Aorta (tissue), 5 donors: ENCODE measurements around the gene CD300H. TPM values are rescaled to one million over a fixed set of nuclear protein-coding genes. Genes with fewer than 3 reads are reported as not detected.
"Not testable (repeated sequence)": the region's sequence is repeated elsewhere in the genome, so short reads cannot be mapped to it uniquely, and the experiment has no call there.

ENCODE experiments used
- ATAC-seq: fragments of 200-7000 bp; cut with Tn5 transposase; one replicate; pipeline ENCODE4 v1.9.1; 2022; ENCODE audit warnings: moderate library complexity; ENCODE audit not compliant: low FRiP score
- DNase-seq, 2 donors: peaks; one replicate each; pipeline ENCODE4 v3.0.0-alpha.2; 2020
- H3K27ac ChIP-seq, 2 donors: one replicate each; pipeline ENCODE4 v1.5.1; 2013; ENCODE audit warnings: low read length in 2 of 2, mild to moderate bottlenecking in 2 of 2, moderate library complexity in 2 of 2, control low read depth in 1 of 2, inconsistent platforms in 1 of 2, low read depth in 1 of 2
- H3K27me3 ChIP-seq, 2 donors: one replicate each; pipeline ENCODE4 v1.6.1; 2013; ENCODE audit warnings: control low read depth in 1 of 2, low read length in 1 of 2, mild to moderate bottlenecking in 1 of 2, moderate library complexity in 1 of 2; ENCODE audit not compliant: insufficient read depth in 2 of 2, control insufficient read depth in 1 of 2
- H3K36me3 ChIP-seq, 2 donors: one replicate each; pipeline ENCODE4 v1.6.1; 2013; ENCODE audit warnings: control low read depth in 1 of 2, low read length in 1 of 2, mild to moderate bottlenecking in 1 of 2; ENCODE audit not compliant: insufficient read depth in 2 of 2, control insufficient read depth in 1 of 2
- H3K4me1 ChIP-seq, 2 donors: one replicate each; pipeline ENCODE4 v1.6.1; 2013; ENCODE audit warnings: low read length in 2 of 2, control low read depth in 1 of 2, mild to moderate bottlenecking in 1 of 2, moderate library complexity in 1 of 2; ENCODE audit not compliant: insufficient read depth in 2 of 2, control insufficient read depth in 1 of 2
- H3K4me3 ChIP-seq, 2 donors: one replicate each; pipeline ENCODE4 v1.5.1; 2013; ENCODE audit warnings: low read length in 2 of 2, control low read depth in 1 of 2, mild to moderate bottlenecking in 1 of 2
- H3K9me3 ChIP-seq: one replicate; pipeline ENCODE4 v1.6.1; 2013; ENCODE audit warnings: mild to moderate bottlenecking, low read length; ENCODE audit not compliant: control insufficient read depth
- WGBS, 2 donors: extraction: QIAGEN DNeasy Blood & Tissue Kit; methylation state at CpG; one replicate each; pipeline ENCODE4 v1.1.7; 2013; 5-methylcytosine and 5-hydroxymethylcytosine counted together
- intact Hi-C, 2 donors: fragments of 100-400 bp; cut with DNase I; formaldehyde crosslinking; loops; one replicate each; pipeline versions ENCODE4 v1.14.2 to v1.15.0; 2022
- polyA plus RNA-seq, 2 donors: library from polyadenylated mRNA; stranded (reverse); fragments of 200-250 nt; gene quantifications; one replicate each; pipeline ENCODE4 v1.2.3, GENCODE V29; 2013
- total RNA-seq, 2 donors: library from RNA; stranded (reverse); fragmentation: NEBNext Ultra II Directional; extraction: Animal tissue kit (Norgen Biotek cat#: 25700); gene quantifications; one replicate each; pipeline ENCODE4 v1.2.1, GENCODE V29; 2021
- donor health status: healthy with polysubstance abuse.
- donor health status: Bipolar disorder and iron deficiency.
- donor health status: DM: no; HTN: no; CAD: no.
- donor health status: DM: no; HTN: no; CAD: no.
- donor health status: DM: yes; HTN: yes; CAD: no.

The CD300H gene
- total and polyA plus RNA-seq, 4 donors = not detected

DNA sequence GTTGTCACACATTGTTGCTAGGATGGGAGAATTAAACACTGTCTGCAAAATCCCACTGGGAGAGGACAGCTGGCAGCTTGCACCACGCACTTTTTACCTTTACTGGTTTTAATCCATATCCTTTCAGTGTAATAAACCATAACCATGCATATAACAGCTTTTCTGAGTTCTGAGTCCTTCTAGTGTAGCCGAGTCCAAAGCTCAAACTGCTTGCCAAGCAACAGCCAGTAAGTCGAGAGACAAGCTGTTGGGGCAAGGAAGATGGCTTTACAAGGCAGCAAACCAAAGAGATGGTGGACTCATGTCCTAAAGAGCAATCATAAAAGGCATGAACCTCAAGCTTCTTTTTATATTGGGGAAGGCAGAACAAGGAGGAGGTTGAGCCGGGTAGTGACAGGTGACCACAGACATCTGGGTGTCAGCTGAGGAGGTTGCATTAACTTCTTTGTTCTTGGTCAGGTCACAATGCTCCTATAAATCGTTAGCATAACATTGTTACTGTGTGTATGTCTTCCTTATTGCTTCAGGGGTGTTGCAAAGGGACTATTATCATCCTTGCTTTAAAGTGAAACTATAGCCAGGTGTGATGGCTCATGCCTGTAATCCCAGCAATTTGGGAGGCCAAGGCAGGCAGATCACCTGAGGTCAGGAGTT lies 7.3 kb upstream of the CD300H start:
- H3K27me3 ChIP-seq = no peaks in the 10 kb centered on the region
- no peak overlapping the region for H3K27ac ChIP-seq
- intact Hi-C loops = no loop called here
- no peak for ATAC-seq
- no peak for DNase-seq
- H3K36me3 ChIP-seq = no peaks in the 10 kb centered on the region
- H3K4me3 ChIP-seq = no peak overlapping the region
- peaks cover 3% of the 10 kb centered on the region for H3K9me3 ChIP-seq
- no peaks in the 10 kb centered on the region for H3K4me1 ChIP-seq
- 61 to 64% methylated on average over 5 of the region's 5 CpGs for WGBS, 2 donors

- DNase-seq, intact Hi-C loops, H3K4me1 ChIP-seq, ATAC-seq, H3K4me3 ChIP-seq, H3K9me3 ChIP-seq, H3K27ac ChIP-seq, H3K36me3 ChIP-seq, H3K27me3 ChIP-seq: not testable (repeated sequence)
Measured at GRCh38 chr17:74573635-74574034, 6.3 kb upstream of the CD300H start.

DNA sequence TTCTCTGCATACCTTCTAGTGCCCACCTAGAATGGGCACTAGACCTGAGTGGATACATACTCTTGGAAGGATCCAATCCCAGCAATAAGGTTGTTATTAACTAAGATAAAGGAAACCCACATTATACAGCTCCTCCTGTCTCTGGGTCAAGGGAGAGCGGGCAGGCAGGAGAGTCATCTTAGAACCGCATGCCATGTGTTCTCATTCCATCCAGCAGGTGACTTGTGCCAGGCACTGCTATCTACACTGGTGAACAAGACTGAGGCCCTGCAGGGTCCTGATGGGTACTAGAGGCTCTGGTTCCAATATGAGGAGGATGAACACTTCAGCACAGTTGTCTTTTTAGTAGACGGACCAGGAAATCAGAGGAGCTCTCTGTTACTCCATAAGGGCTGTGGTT lies 5.9 kb upstream of the CD300H start:
- no peaks in the 10 kb centered on the region for H3K36me3 ChIP-seq
- no peak for DNase-seq
- H3K9me3 ChIP-seq = peaks cover 3% of the 10 kb centered on the region
- no peak overlapping the region for H3K4me3 ChIP-seq
- H3K27me3 ChIP-seq = no peaks in the 10 kb centered on the region
- intact Hi-C loops = no loop called here
- ATAC-seq = no peak
- H3K4me1 ChIP-seq = no peaks in the 10 kb centered on the region
- H3K27ac ChIP-seq = no peak overlapping the region
- 74 to 79% methylated on average over 3 of the region's 3 CpGs for WGBS, 2 donors

DNA sequence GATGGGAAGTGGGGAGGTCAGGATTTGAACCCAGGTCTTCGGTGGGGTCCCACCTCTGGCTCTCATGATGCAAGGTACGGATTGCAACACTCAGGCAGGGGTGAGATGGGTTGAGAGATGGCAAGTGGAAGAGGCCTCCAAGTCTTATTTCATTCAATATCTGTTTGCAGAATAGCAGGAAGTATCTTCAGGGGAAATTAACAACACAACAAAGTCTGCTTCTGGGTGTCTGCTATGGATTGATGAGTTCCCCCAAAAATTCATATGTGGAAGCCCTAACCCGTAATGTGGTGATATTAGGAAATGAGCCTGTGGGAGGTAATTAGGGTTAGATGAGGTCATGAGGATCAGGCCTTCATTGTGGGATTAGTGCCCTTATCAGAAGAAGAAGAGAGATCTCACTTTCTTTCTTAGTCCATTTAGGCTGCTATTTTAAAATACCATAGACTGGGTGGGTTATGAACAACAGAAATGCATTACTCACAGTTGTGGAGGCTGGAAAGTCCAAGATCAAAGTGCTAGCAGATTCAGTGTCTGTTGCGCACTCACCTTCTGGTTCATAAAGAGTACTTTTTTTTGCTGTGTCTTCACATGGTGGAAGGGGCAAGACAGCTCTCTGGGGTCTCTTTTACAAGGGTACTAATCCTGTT lies 4.4 kb upstream of the CD300H start:
- Histone ChIP-seq H3K27me3 (no peaks in the 10 kb centered on the region), H3K36me3 (no peaks in the 10 kb centered on the region), H3K4me1 (no peaks in the 10 kb centered on the region), H3K4me3 (no peak overlapping the region), H3K9me3 (peaks cover 3% of the 10 kb centered on the region), H3K27ac (no peak overlapping the region)
- intact Hi-C loops = no loop called here
- ATAC-seq (no peak), DNase-seq (no peak)
- 73 to 78% methylated on average over 4 of the region's 4 CpGs for WGBS, 2 donors

GRCh38 chr17:74569020-74570003 lies 2.0 kb upstream of the CD300H start:
- Histone ChIP-seq H3K4me1 (no peaks in the 10 kb centered on the region), H3K4me3 (no peak overlapping the region), H3K36me3 (no peaks in the 10 kb centered on the region), H3K9me3 (peaks cover 1% of the 10 kb centered on the region), H3K27ac (no peak overlapping the region), H3K27me3 (no peaks in the 10 kb centered on the region)
- WGBS, 2 donors = 61 to 72% methylated on average over 32 of the region's 32 CpGs
- intact Hi-C loops = no loop called here
- ATAC-seq (peak; percentile 24), DNase-seq (peak in 1 of 2 donors; percentile 91)

DNA sequence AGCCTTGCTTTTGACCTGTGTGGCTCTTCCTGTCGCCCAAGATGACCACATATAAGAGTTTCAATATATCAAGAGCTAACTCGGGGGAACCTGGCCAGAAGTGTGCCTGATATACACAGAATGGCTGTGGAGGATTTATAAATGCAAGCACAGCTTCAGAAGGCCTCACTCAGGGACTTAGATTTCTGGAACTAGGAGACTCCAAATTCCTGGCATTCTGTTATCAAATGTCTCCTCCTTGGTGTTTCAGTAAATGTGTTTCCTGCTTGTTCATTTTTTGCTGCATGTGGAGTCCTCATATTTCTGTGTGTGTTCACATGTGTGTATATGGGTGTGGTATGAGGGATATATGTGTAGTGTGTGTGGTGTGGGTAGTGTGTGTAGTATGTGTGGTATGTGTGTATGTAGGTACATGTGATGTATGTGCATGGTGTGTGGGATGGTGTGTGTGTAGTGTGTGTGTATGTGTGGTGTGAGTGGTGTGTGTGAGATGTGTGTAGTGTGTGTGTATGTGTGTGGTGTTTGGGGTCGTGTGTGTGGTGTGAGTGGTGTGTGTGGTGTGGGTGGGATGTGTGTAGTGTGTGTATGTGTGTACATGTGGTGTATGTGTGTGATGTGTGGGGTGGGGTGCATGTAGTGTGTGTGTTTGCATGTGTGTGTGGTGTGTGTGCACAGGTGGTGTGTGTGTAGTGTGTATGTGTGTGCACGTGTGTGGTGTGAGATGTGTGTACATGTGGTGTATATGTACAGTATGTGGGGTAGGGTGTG lies 981 bp upstream of the CD300H start:
- intact Hi-C loops = no loop called here
- Histone ChIP-seq H3K9me3 (peaks cover 1% of the 10 kb centered on the region), H3K4me3 (no peak overlapping the region), H3K4me1 (no peaks in the 10 kb centered on the region), H3K27me3 (no peaks in the 10 kb centered on the region), H3K27ac (no peak overlapping the region), H3K36me3 (no peaks in the 10 kb centered on the region)
- ATAC-seq = no peak
- DNase-seq = no peak
- WGBS, 2 donors = 74 to 80% methylated on average over 4 of the region's 4 CpGs

DNA sequence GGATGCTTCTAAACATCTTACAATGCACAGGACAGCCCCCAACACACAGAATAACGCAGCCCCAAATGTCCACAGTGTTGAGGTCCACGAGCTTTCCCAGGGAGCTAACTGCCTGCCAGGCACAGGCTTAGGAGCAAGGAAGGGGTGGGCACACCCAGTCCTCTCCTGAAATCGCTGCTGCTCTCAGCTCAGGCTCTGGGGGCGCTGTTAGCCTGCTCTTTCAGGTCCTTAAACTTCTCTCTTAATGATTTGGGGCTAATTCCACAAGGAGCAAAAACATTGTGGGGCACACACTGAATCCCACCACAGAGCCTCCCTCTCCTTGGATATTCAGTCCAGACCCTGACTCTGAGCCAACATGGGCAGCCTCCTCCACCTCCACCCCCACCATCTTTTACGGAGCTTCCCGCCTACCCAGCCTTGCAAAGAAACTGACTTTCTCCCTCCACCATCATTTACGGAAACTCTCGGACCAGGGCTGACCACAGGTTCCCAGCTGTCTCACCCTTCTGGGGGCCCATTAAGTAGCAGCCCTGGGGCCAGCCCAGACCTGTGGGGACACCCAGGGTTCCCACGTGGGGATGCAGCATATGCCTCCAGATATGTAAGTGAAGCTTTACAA lies 1.1 kb downstream of the CD300H start:
- Histone ChIP-seq H3K36me3 (no peaks in the 10 kb centered on the region), H3K4me3 (no peak overlapping the region), H3K9me3 (no peaks in the 10 kb centered on the region), H3K4me1 (no peaks in the 10 kb centered on the region), H3K27ac (no peak overlapping the region), H3K27me3 (no peaks in the 10 kb centered on the region)
- 26 to 33% methylated on average over 9 of the region's 9 CpGs for WGBS, 2 donors
- intact Hi-C loops = no loop called here
- DNase-seq (no peak), ATAC-seq (no peak)

DNA sequence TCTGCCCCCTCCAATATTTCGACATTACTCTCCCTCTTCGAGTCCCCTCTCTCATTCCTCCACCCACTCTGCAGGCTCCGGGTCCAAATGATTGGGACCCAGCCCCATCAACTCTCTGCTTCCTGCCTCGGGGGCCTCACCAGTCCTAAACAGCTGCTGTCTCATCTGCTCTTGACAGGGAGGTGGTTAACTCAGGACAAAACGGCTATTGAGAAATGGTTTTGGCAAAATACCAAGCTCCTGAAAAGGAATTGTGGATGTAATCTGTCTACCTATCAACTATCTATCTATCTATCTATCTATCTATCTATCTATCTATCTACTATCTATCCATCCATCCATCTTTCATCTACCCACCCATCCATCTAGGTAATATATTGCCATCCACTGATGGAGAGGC lies 2.2 kb downstream of the CD300H start:
- H3K27me3 ChIP-seq = no peaks in the 10 kb centered on the region
- H3K36me3 ChIP-seq = no peaks in the 10 kb centered on the region
- H3K4me3 ChIP-seq = no peak overlapping the region
- no peaks in the 10 kb centered on the region for H3K4me1 ChIP-seq
- no peak for ATAC-seq
- whole genome bisulfite sequencing, 2 donors = 53 to 68% methylated on average over 5 of the region's 5 CpGs
- H3K27ac ChIP-seq = no peak overlapping the region
- intact Hi-C loops = no loop called here
- no peak for DNase-seq
- no peaks in the 10 kb centered on the region for H3K9me3 ChIP-seq
